HepG2 (cell line): ENCODE data around the gene RRAD. TPM values are rescaled to one million over a fixed set of nuclear protein-coding genes. Genes with fewer than 3 reads are reported as not detected.
A peak's percentile ranks its signal among the peaks of the same experiment; 100 is the strongest.

ENCODE experiments used
- ATF5 ChIP-seq: sonication (generic); formaldehyde crosslinking; IDR thresholded peaks from 2 replicates; pipeline ENCODE4 v1.4.0; 2020; ENCODE audit warnings: mild to moderate bottlenecking, low read depth, missing genetic modification reagents
- BORCS8-MEF2B ChIP-seq: sonication (generic); formaldehyde crosslinking; IDR thresholded peaks from 2 replicates; pipeline ENCODE4 v1.8.0; 2022; ENCODE audit warnings: mild to moderate bottlenecking, missing genetic modification reagents
- ELF4 ChIP-seq: sonication (generic); formaldehyde crosslinking; IDR thresholded peaks from 2 replicates; pipeline ENCODE4 v1.5.0; 2020; ENCODE audit warnings: missing genetic modification reagents, mild to moderate bottlenecking, moderate library complexity, borderline replicate concordance
- FOXO1 ChIP-seq: sonication (generic); formaldehyde crosslinking; IDR thresholded peaks from 2 replicates; pipeline ENCODE4 v1.4.0; 2020; ENCODE audit warnings: missing genetic modification reagents
- HMGXB3 ChIP-seq: sonication (generic); formaldehyde crosslinking; IDR thresholded peaks from 2 replicates; pipeline ENCODE4 v1.4.0; 2020; ENCODE audit warnings: missing genetic modification reagents, borderline replicate concordance
- ISX ChIP-seq: sonication (generic); formaldehyde crosslinking; conservative IDR thresholded peaks from 2 replicates; pipeline ENCODE4 v1.5.0; 2020; ENCODE audit warnings: missing genetic modification reagents
- MED8 ChIP-seq: sonication (generic); formaldehyde crosslinking; IDR thresholded peaks from 2 replicates; pipeline ENCODE4 v1.8.1; 2023; ENCODE audit warnings: mild to moderate bottlenecking, missing genetic modification reagents; ENCODE audit not compliant: insufficient replicate concordance
- MXI1 ChIP-seq: IDR thresholded peaks from 3 replicates; pipeline ENCODE4 v1.6.1; 2012; ENCODE audit warnings: low read depth, low read length, inconsistent platforms, borderline replicate concordance
- PRDM10 ChIP-seq: sonication (generic); formaldehyde crosslinking; IDR thresholded peaks from 2 replicates; pipeline ENCODE4 v1.4.0; 2020; ENCODE audit warnings: low read depth, missing genetic modification reagents
- RNF219 ChIP-seq: sonication (generic); formaldehyde crosslinking; IDR thresholded peaks from 2 replicates; pipeline ENCODE4 v1.5.0; 2020; ENCODE audit warnings: mild to moderate bottlenecking, missing genetic modification reagents
- ZNF138 ChIP-seq: sonication (generic); formaldehyde crosslinking; IDR thresholded peaks from 2 replicates; pipeline ENCODE4 v1.5.0; 2020; ENCODE audit warnings: mild to moderate bottlenecking, low read depth, missing genetic modification reagents
- ZNF17 ChIP-seq: sonication (generic); formaldehyde crosslinking; IDR thresholded peaks from 2 replicates; pipeline ENCODE4 v1.5.0; 2020; ENCODE audit warnings: mild to moderate bottlenecking, missing genetic modification reagents
- ZNF503 ChIP-seq: sonication (generic); formaldehyde crosslinking; IDR thresholded peaks from 2 replicates; pipeline ENCODE4 v1.4.0; 2020; ENCODE audit warnings: missing genetic modification reagents
- ZNF784 ChIP-seq: sonication (generic); formaldehyde crosslinking; IDR thresholded peaks from 2 replicates; pipeline ENCODE4 v1.5.1; 2020; ENCODE audit warnings: missing genetic modification reagents, mild to moderate bottlenecking, borderline replicate concordance
- polyA plus RNA-seq, 8 experiments: library from polyadenylated mRNA; depleted of rRNA in 3 of 8; stranded (reverse) in 7 of 8; unstranded in 1 of 8; fragments of >200 nt; fragmentation: Illumina TruSeq in 4 of 8; extraction: Trizol in 4 of 8; gene quantifications; 2 replicates each; pipeline versions ENCODE4 v1.2.1 to v1.2.3, GENCODE V29; 2011 to 2016; ENCODE audit warnings: low read depth in 4 of 8, missing spikeins in 1 of 8, mixed read lengths in 1 of 8; ENCODE audit not compliant: insufficient read depth in 1 of 8
- total RNA-seq, 5 experiments: library from RNA; depleted of rRNA; stranded (reverse); fragments of >200 nt; fragmentation: Illumina TruSeq; extraction: Trizol; gene quantifications; 2 replicates each; pipeline ENCODE4 v1.2.3, GENCODE V29; 2016; ENCODE audit warnings: low read depth in 1 of 5

RRAD gene
- total and polyA plus RNA-seq, 2 of the 13 experiments (the other 11 are each of a cell fraction or from before 2014, with no cell fraction given), result 0.80 to 1.1 TPM

- TF ChIP-seq ZNF784 (CRISPR knock-in tag), result peak; percentile 71; the same call in 1 of the 2 replicates
- TF ChIP-seq ISX (CRISPR knock-in tag), result no peak
- no peak for TF ChIP-seq ZNF503 (CRISPR knock-in tag)
- TF ChIP-seq ATF5, result no peak
- TF ChIP-seq BORCS8-MEF2B (CRISPR knock-in tag), result no peak
- TF ChIP-seq PRDM10 (CRISPR knock-in tag), result no peak
- no peak for TF ChIP-seq ZNF17 (CRISPR knock-in tag)
- no peak for TF ChIP-seq RNF219
- TF ChIP-seq HMGXB3 (CRISPR knock-in tag), result no peak
- TF ChIP-seq FOXO1 (CRISPR knock-in tag), result 0 out of 2 replicates have a peak, but pooled peaks have one; percentile 43
- TF ChIP-seq ELF4 (CRISPR knock-in tag), result no peak
- TF ChIP-seq MED8 (CRISPR knock-in tag), result no peak
- TF ChIP-seq MXI1, result no peak; the same call in 2 of the 3 replicates
- TF ChIP-seq ZNF138, result no peak
Measured at GRCh38 chr16:66936889-66937554, 11.7 kb upstream of the RRAD start (continued).
